ENCODE data around the gene LZTS2. TPM values are rescaled to one million over a fixed set of nuclear protein-coding genes. Genes with fewer than 3 reads are reported as not detected.

Gene LZTS2
- total and polyA plus RNA-seq, 10 of the 15 experiments (the other 5 are each of a cell fraction or from before 2014, with no cell fraction given) = 0.08 to 13.4 (median 7.2) TPM

DNA sequence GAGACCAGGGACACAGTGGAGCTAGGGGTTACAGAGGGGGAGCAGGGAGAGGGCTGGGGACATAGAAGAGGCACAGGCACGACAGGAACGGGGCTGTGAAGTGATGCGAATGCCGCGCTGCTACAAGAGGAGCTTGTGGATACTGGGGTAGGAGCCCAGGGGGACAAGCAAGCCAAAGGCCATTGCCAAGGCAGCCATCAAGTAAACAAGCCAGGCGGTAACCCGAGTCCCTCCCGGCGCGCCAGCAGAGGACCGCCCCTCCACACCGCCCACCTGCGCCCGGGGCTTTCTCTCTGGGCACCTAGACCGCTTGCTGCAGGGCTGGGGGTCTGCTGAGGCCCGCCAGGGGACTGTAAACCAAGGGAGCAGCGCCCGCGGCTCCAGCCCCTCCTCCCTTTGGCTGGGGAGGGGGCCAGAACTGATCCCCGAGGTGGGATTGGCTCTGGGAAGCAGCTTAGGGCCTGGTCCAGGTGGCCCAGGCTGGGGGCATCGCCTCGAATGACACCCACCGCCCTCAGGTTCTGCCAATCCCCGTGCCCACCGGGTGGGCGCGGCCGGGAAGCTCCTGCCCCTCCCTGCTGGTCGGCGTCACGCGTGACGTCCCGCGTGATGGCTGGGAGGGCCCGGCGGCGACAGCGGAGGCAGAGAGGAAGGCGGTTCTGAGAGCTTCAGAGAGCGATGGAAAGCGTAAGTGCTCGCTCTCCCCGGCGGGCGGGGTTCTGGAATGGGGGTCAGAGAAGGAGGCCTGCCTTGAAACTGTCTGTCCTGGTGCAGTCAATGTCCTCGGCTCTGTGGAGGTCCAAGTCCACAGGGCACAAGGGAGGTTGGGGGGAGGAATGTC is 32.4 kb downstream of the LZTS2 start:
- no peak for DNase-seq (ENCODE audit: low read depth, low spot score)
- H3K27me3 ChIP-seq (replicated peaks in 1 of 2; ENCODE audit: control insufficient read depth in 2 of 2, insufficient read depth in 2 of 2, low read length in 1 of 2) = peaks cover 5 to 9% of the 10 kb centered on the region in 2 experiments
- H3K27ac ChIP-seq (ENCODE audit: control insufficient read depth, insufficient read depth) = no peak overlapping the region
- H3K9me3 ChIP-seq (replicated peaks; ENCODE audit: control insufficient read depth, insufficient read depth, low read length) = no peaks in the 10 kb centered on the region
- no peaks in the 10 kb centered on the region for H3K36me3 ChIP-seq (ENCODE audit: control insufficient read depth in 2 of 2, insufficient read depth in 2 of 2, low read length in 1 of 2)
- intact Hi-C loops (cut with micrococcal nuclease; ENCODE audit: unreplicated experiment) (loop anchor here (5.0 kb wide), 1 partner anchor 35 kb away; no protein-coding TSS in a partner anchor), in situ Hi-C loops (cut with MboI) (no loop called here)
- H4K20me1 ChIP-seq (ENCODE audit: control insufficient read depth, insufficient read depth) = no peaks in the 10 kb centered on the region
- ATAC-seq = peak; percentile 66
- H3K4me1 ChIP-seq (ENCODE audit: control insufficient read depth, insufficient read depth, low read length) = peaks cover 21% of the 10 kb centered on the region
- ChIA-PET CTCF (interaction anchor here (0.6 to 6.5 kb wide), 13 partner anchors 8 to 704 kb away, joined by 3 to 86 read pairs (median 6); partner anchors contain the start of genes KAZALD1 and LZTS2), POLR2A (interaction anchor here (1.0 to 1.7 kb wide), 5 partner anchors 11 to 35 kb away, joined by 3 to 8 read pairs (median 4); partner anchors contain the start of gene KAZALD1), SMC1A (ENCODE audit: uncharacterized antibody, unreplicated experiment) (interaction anchor here (0.5 to 4.3 kb wide), 6 partner anchors 10 to 118 kb away, joined by 3 to 24 read pairs (median 3); no protein-coding TSS in a partner anchor), RAD21 (ENCODE audit: unreplicated experiment) (interaction anchor here (0.9 to 2.3 kb wide), 6 partner anchors 10 to 63 kb away, joined by 3 to 13 read pairs (median 4); no protein-coding TSS in a partner anchor)
- peak overlapping the region; percentile 64 for H3K4me3 ChIP-seq
- H3K9ac ChIP-seq (ENCODE audit: control insufficient read depth, insufficient read depth, low read length) = peak overlapping the region; percentile 22; the same call in 1 of the 2 replicates
- peak overlapping the region; percentile 95 for H3K4me2 ChIP-seq (ENCODE audit: control insufficient read depth, insufficient read depth)
- H3K79me2 ChIP-seq (ENCODE audit: control insufficient read depth, insufficient read depth, low read length) = no peaks in the 10 kb centered on the region
- no TSS peak for BruUV-seq (replicated peaks)
- FAIRE-seq = no peak
- 1% methylated on average over 44 of the region's 47 CpGs for WGBS (ENCODE audit: insufficient coverage, insufficient replicate concordance, low lambda C conversion rate, missing lambda C conversion rate)
- peak overlapping the region; percentile 91 for H2AFZ ChIP-seq (ENCODE audit: control insufficient read depth, low read depth, low read length)
- TF ChIP-seq, protein P1, sequence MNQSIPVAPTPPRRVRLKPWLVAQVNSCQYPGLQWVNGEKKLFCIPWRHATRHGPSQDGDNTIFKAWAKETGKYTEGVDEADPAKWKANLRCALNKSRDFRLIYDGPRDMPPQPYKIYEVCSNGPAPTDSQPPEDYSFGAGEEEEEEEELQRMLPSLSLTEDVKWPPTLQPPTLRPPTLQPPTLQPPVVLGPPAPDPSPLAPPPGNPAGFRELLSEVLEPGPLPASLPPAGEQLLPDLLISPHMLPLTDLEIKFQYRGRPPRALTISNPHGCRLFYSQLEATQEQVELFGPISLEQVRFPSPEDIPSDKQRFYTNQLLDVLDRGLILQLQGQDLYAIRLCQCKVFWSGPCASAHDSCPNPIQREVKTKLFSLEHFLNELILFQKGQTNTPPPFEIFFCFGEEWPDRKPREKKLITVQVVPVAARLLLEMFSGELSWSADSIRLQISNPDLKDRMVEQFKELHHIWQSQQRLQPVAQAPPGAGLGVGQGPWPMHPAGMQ (IDR thresholded peaks at IDR 0.05; ENCODE audit: borderline replicate concordance) = no peak
- TF ChIP-seq CREM (IDR thresholded peaks at IDR 0.05; ENCODE audit: low read depth) = 0 out of 2 replicates have a peak, but pooled peaks have one; percentile 53
- no peak for TF ChIP-seq IKZF1 (conservative IDR thresholded peaks at IDR 0.05)
- TF ChIP-seq SREBF2 (IDR thresholded peaks at IDR 0.05; ENCODE audit: low read length) = no peak
- TF ChIP-seq, protein P2, sequence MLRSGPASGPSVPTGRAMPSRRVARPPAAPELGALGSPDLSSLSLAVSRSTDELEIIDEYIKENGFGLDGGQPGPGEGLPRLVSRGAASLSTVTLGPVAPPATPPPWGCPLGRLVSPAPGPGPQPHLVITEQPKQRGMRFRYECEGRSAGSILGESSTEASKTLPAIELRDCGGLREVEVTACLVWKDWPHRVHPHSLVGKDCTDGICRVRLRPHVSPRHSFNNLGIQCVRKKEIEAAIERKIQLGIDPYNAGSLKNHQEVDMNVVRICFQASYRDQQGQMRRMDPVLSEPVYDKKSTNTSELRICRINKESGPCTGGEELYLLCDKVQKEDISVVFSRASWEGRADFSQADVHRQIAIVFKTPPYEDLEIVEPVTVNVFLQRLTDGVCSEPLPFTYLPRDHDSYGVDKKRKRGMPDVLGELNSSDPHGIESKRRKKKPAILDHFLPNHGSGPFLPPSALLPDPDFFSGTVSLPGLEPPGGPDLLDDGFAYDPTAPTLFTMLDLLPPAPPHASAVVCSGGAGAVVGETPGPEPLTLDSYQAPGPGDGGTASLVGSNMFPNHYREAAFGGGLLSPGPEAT (IDR thresholded peaks at IDR 0.05; ENCODE audit: low read depth) = no peak
- no peak for TF ChIP-seq POLR2AphosphoS2 (IDR thresholded peaks at IDR 0.05; ENCODE audit: low read depth, low read length)
- no peak for TF ChIP-seq CHD2 (IDR thresholded peaks at IDR 0.05; ENCODE audit: borderline replicate concordance, low read depth, low read length)
- 0 out of 2 replicates have a peak, but pooled peaks have one; percentile 31 for TF ChIP-seq BACH1 (IDR thresholded peaks at IDR 0.05; ENCODE audit: borderline replicate concordance)
- peak; percentile 54; the same call in 1 of the 2 replicates for TF ChIP-seq DPF2 (IDR thresholded peaks at IDR 0.05)
- no peak for TF ChIP-seq KDM1A (IDR thresholded peaks at IDR 0.05; ENCODE audit: borderline replicate concordance)
- no peak for TF ChIP-seq MEF2A (IDR thresholded peaks at IDR 0.05; ENCODE audit: insufficient read depth, low read depth, low read length)
- TF ChIP-seq ZNF622 (IDR thresholded peaks at IDR 0.05) = no peak
- TF ChIP-seq SP1 (IDR thresholded peaks at IDR 0.05; ENCODE audit: low read depth, low read length) = no peak
- TF ChIP-seq, protein P3, sequence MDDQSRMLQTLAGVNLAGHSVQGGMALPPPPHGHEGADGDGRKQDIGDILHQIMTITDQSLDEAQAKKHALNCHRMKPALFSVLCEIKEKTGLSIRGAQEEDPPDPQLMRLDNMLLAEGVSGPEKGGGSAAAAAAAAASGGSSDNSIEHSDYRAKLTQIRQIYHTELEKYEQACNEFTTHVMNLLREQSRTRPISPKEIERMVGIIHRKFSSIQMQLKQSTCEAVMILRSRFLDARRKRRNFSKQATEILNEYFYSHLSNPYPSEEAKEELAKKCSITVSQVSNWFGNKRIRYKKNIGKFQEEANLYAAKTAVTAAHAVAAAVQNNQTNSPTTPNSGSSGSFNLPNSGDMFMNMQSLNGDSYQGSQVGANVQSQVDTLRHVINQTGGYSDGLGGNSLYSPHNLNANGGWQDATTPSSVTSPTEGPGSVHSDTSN (IDR thresholded peaks at IDR 0.05; ENCODE audit: insufficient replicate concordance, low read depth, low read length) = peak; percentile 55
- TF ChIP-seq TCF3 (IDR thresholded peaks at IDR 0.05; ENCODE audit: borderline replicate concordance, insufficient read depth, low read depth, low read length) = no peak
- TF ChIP-seq ZZZ3 (IDR thresholded peaks at IDR 0.05; ENCODE audit: control insufficient read depth, insufficient read length, low read depth) = no peak
